NCI-H446 treated with DMSO at 0.1 percent for 48 hours (cell line): Measurements from ENCODE around the gene HOXC5.
"Not testable (repeated sequence)": the region's sequence is repeated elsewhere in the genome, so short reads cannot be mapped to it uniquely, and the experiment has no call there.

Experiments used
- DNase-seq: peaks from one replicate; lab custom pipeline; 2025; lab: John Stamatoyannopoulos, UW

The HOXC5 gene

GRCh38 chr12:54066408-54066807 is 33.6 kb downstream of the HOXC5 start:
- DNase-seq, result no peak

GRCh38 chr12:54068418-54069070 is 35.7 kb downstream of the HOXC5 start:
- DNase-seq, result no peak

DNA sequence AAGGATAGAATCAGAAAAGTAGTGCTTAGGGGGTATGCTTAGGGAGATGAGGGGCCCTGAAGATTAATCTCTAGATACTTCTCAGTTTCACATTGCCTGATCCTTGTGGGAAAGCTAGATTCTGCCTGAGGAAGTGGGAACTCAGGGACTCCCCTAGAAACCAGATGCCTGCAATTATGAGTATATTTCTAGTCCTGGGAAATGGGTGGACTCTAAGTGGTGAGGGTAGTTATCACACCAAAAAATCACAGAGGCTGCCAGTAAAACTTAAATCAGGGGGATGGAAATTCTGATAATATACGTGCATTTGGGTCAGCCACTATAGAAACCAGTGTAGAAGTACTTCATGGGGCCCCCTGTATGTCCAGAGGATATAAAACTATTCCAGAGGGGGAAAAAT is 39.1 kb downstream of the HOXC5 start:
- DNase-seq, result no peak

DNA sequence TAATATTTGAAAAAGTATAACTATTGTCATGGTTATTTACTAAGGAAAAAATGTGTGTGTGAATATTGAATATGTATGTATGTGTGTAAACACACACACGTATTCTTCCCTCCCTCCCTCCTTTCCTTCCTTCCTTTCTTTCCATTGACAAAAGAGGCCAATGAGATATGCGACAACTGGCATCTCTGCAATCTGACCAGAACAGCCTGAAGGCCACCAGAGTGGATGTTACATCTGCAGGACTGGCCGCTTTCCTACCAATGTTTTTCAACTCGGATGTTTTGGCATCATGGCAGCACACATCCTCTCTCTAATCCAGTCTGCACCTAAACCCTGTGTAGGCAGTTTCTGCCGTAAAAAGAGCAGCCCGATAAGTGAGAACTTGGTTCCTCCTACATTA is 41.5 kb downstream of the HOXC5 start:
- DNase-seq, result no peak

GRCh38 chr12:54075409-54075808 is 42.6 kb downstream of the HOXC5 start:
- DNase-seq, result no peak

DNA sequence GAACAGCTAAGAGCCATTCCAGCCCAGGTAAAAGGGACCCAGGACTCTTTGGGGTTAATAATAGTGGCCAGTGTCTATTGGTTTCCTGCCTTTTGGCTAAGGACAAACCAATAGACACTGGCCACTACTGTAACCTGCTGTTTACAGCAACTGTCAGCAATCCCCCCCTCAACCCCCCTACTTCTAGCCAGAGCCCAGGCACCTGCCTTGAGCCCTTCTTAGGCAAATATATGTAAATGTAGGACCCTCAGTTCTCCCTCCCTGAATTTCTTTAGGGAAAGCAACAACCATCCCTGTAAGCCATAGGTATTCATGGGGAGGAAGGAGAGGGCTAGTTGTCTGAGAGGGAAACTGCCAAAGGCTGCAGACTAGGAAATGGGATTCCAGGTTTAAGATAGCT is 43.1 kb downstream of the HOXC5 start:
- DNase-seq, result no peak

DNA sequence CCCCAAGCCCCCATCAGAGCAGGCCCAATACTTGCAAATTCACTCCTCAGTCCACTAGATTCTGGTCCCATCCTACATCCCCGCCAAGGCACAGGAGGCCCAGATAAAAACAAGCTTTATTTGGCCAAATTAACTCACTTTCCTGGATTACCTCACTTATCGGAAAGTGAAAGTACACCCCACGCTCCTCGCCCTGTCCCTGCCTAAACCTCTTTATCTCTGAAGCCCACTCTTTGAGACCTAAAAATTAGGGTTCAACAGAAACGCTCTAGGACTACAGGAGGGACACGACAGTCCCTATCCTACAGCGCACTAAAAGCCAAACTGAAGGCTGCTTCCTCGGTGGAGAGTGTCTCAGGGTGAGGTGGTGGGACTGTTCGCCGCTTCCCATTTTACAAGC is 45.0 kb downstream of the HOXC5 start:
- not testable (repeated sequence) for DNase-seq

GRCh38 chr12:54079115-54079514 is 46.3 kb downstream of the HOXC5 start:
- not testable (repeated sequence) for DNase-seq

DNA sequence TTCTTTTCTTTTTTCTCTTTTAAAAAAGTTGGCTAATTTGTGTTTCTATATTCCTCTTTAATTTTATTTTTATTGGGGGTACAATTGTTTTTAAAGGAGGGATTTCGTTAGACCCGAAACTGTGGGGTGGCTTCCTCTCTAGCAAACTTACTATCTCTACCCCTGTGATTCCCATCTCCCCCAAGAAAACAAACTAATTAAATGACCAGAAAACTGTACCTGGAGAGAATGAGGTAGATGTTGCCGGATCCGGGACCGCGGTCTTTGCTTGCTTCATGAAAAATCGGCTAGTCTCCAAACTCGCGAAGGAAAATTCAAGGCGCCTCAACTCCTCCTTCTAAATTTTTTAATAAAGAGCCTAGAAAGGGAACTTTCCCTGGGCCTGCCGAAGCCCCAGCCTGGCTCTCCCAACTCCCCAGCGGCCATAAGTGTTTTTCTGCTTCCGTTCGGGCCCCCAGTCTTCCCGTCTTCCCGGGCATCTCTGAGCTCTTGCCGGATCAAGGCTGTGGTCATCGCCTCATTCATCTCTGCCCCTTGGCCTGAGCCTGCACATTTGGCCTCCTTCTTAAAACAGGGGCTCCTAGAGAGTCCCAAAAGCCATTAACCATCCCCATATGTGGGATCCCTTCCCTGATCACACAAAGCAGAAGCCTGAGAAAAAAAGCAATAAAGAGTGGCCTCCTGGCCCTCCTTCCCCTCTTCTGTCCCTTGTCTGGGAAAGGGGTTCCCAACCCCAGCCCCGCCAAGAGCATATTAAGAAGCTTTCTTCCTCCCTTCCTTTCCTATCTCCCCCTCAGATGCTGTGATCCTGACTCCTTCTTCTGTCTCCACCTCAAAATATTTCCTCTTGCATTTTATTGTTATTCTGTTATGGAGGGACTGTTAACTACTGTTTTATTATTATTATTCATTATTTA is 47.4 kb downstream of the HOXC5 start:
- DNase-seq, result not testable (repeated sequence)

DNA sequence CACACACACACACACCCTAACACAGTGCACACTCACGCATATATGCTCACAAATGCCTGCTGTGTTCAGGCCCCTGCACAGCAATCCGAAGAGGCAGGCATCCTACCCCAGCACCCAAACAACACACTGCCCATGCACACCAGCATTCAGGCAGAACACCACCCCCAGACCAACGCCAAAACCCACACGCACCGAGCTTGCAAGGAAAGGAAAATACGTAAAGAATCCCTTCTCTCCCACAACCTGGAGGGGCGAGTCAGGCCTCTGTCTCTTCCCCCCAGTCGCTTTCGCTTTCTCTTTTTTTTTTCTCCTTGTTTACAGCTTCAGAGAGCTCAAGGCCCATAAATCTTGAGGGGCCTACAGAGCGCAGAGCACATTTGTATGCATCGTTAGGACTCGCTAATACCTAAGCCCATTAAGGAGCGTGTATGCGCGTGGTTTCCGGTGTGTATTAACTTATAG is 48.2 kb downstream of the HOXC5 start:
- not testable (repeated sequence) for DNase-seq

GRCh38 chr12:54081581-54082396 is 48.9 kb downstream of the HOXC5 start:
- not testable (repeated sequence) for DNase-seq

- DNase-seq, result no peak
Measured at GRCh38 chr12:54082397-54082892, 49.6 kb downstream of the HOXC5 start.
